GM12872 (cell line): Measurements from ENCODE around the gene LRCH4.

Experiments used
- TF ChIP-seq, protein P1 (sequence below): IDR thresholded peaks from 3 replicates; pipeline ENCODE4 v1.5.1; 2011; ENCODE audit warnings: low read depth, mild to moderate bottlenecking, low read length, moderate library complexity; ENCODE audit not compliant: insufficient read depth

Gene LRCH4

DNA sequence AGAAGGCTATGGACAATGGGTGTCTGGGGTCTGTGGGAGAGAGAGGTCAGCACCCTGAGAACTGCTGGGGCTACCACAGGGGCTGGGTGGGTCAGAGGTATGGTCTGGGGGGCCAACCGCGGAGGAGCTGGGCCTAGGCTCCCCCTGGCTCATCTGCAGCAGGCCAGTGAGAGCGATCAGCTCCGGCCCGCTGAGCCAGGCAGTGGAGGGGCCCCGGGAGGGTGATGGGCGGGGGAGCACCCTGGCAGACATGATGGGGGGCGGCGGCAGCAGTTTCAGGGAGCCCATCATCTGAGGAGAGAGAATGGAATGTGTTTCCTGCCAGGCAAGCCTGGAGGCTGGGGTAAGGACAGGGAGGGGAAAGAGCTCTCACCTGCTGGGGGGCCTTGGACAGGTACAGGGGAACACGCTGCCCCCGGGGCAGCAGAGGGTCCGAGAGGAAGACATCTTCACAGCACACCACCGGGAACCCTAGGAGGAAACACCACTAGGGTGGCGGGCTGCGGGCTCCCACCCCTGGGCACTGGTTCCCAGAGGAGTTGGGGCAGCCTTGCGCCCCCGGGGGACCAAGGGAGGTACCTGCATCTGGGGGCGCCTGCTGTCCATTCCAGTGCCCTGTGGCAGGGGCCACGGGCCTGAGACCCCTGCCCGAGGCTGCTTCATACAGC lies 13.5 kb downstream of the LRCH4 start:
- TF ChIP-seq, protein P1, sequence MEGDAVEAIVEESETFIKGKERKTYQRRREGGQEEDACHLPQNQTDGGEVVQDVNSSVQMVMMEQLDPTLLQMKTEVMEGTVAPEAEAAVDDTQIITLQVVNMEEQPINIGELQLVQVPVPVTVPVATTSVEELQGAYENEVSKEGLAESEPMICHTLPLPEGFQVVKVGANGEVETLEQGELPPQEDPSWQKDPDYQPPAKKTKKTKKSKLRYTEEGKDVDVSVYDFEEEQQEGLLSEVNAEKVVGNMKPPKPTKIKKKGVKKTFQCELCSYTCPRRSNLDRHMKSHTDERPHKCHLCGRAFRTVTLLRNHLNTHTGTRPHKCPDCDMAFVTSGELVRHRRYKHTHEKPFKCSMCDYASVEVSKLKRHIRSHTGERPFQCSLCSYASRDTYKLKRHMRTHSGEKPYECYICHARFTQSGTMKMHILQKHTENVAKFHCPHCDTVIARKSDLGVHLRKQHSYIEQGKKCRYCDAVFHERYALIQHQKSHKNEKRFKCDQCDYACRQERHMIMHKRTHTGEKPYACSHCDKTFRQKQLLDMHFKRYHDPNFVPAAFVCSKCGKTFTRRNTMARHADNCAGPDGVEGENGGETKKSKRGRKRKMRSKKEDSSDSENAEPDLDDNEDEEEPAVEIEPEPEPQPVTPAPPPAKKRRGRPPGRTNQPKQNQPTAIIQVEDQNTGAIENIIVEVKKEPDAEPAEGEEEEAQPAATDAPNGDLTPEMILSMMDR: 0 out of 3 replicates have a peak, but pooled peaks have one; percentile 8

DNA sequence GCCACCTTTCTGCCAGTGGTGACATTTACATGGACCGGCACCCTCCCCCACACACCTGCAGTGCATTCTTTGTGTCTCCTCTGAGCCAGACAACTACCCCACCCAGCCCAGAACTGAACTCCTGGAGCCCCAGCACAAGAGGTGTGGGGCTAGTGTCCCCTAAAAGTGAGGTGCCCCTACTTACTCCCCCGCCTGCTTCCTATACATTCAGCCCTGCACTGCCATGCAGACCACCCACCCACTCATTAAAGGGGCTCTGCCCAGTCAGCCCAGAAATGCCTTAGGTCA lies 14.2 kb downstream of the LRCH4 start:
- TF ChIP-seq, protein P1: no peak

DNA sequence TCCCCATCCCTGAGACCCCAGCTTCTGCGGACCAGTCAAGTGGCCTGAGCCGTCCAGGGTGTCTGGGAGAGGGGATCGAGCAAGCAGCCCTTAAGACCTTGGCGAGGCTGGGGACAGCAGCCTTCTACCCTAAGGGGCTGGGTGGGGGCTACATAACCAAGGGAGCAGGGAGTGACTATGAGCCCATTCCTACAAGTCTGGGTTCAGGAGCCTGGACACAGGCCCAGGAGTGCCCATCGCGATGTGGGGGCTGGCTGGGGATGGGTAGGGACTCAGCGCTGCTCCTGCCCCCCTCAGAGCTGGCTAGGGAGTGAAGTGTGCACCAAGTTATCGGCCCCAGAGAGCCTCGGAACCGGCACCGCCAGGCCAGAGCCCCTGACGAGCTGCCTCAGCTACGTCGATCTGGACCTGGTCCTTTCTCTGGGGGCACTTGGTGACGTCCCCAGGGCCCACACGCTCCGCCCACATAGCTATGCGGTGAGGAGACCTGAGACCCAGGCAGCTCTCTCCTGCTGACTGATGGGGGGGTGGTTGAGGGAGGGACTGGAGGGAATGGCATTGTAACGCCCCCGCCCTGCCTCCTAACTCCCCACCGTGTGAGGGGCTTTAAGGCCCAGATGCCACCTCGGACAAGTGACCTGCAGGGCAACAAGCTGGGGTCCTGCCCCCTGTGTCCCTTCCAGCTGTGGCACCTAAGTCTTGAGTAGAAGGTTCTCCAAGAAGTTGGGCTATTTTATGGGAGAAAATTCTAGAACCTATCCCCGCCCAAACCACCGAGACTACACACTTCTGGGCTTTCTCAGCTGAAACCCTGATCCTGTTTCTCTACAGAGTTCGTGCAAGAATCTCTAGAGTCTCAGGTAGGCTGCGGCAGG lies 14.7 kb downstream of the LRCH4 start:
- TF ChIP-seq, protein P1: no peak

DNA sequence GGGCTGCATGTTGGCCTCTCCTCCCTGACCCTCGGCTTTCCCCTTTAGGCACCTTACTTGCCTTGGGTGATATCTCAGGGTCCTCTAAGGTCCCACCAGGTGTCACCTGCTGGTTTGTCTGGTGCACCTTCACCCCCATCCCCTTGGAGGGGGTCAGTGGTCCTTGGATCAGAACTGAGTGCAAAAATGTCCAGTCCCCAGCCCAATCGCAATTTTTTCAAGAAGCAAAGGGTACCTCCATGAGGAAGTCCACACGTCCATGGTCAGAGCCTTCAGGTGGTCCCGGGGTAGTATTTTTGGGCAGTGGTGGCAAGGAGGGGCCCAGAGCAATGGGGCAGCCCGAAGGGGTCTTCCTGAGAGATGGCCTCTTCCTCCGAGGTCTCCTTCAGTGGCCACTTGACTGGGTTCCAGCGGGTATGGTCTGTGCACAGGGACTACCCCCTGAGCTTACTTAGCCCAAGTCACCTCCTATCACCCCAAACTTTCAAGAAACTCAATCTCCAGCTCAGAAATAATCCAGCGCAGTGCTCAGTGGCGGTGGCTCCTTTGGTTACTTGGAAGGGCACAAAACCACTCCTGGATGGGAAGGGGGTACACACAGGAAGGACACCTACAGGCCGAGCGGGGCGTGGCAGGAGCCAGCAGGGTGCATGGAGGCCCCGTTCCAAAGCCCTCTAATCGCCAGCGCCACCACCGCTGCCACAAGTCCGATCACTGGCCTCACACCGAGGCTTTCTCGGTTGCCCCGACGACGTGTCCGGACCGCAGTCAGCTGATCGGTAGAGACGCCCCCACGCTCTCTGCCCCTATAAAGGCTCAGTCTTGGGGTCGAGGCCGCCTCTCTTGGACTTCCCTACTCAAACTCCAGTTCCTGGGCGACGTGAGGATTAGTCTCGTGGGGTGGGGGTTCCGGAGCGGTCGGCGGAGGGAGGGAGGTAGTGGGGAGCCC lies 16.8 kb downstream of the LRCH4 start:
- TF ChIP-seq, protein P1: peak; percentile 71

DNA sequence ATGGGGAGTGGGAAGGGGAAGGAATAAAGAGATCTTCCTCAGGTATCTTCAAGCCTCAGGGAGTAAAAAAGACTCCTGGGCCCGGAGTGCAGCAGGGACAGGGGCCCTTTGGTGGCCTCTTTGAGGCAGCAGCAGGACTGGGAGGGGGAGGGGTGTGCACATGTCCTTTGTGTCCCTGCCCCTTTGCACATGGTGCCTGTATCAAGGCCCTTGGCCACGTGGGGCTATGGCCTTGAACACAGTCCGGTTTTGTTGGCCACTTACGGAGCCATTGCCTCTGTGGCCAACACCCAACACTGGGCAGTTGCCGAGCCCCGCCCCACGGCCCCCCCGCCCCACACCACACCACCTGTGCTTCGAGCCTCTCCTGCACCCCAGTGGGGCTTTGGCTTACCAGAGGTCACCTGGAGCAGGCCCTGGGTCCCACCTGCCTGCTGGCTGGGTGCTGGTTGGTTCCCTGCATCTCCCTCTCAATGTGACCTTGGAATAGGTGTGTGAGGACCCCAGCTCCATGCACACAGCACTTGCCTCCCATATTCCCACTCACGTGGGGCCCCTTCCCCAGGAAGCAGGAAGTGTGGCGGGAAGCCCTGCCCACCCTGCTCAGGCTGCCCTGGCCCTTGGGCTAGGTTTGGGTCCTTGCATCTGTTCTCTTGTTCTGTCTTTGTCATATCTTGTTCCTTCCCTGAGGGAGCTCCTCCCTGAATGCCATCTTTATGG lies 17.6 kb downstream of the LRCH4 start:
- TF ChIP-seq, protein P1: no peak

DNA sequence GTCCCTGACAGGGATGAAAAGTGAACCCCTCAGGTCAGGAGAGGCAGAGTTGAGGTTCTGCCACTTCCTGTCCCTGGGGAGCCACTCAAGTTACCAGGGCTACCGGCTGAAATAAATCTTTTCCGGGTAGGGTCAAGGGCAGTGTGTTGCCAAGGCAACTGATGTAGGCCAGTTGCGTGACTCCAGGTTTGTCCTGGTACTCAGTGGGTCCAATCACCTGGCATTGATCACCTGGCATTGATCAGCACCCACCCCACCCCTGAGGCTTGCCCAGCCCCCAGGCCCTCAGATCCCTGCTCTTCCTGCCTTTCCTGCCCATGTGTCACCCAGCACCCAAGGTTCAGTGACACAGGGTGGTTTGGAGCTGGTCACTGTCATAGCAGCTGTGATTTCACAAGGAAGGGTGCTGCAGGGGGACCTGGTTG lies 18.2 kb downstream of the LRCH4 start:
- TF ChIP-seq, protein P1: no peak
